DMS79 (cell line): Measurements from ENCODE around the gene HOXC10.

Experiments
- DNase-seq: peaks from one replicate; lab custom pipeline; 2025; lab: John Stamatoyannopoulos, UW

The HOXC10 gene

GRCh38 chr12:53977596-53978445 is 7.1 kb upstream of the HOXC10 start:
- DNase-seq = no peak

DNA sequence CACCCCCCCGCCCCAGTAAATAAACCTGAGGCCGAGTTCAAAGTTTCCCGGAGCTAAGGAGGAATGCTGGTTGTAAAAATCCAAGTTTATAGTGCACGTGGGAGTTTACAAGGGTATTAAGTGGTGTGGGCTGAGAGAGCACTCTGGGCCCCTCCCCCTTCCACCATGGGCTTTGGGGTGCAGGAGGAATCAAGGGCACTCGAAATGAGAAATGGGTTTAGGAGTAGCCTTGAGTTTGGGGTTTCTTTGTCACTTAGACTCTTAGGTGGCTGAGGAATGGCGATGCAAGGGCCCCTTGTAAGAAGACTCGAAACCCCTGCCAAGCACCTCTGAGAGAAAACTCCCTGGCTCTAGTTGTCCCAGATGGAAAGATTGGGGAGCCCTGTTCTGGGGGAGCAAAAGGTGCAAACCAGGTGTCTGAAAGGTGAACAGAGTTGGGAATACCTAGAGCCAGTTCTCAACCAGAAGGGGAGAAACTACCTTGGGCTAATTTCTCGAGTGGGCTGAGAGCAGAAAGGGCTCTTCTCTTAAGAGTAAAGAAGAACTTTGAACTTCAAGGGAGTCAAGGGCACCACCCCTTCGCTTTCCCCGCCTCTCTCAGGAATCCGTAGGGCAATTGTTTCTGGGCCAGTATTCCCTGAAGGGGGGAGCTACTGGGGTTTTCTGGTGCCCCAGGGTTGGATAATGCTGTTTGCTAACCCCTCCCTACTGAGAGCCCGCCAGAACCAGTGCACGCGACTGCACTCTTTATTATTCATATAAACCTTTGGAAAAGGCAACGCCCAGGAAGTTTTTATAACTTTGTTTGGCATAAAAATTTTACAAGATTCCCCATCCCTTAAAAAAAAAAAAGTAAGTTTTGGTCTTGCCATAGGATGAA is 6.2 kb upstream of the HOXC10 start:
- DNase-seq = no peak

DNA sequence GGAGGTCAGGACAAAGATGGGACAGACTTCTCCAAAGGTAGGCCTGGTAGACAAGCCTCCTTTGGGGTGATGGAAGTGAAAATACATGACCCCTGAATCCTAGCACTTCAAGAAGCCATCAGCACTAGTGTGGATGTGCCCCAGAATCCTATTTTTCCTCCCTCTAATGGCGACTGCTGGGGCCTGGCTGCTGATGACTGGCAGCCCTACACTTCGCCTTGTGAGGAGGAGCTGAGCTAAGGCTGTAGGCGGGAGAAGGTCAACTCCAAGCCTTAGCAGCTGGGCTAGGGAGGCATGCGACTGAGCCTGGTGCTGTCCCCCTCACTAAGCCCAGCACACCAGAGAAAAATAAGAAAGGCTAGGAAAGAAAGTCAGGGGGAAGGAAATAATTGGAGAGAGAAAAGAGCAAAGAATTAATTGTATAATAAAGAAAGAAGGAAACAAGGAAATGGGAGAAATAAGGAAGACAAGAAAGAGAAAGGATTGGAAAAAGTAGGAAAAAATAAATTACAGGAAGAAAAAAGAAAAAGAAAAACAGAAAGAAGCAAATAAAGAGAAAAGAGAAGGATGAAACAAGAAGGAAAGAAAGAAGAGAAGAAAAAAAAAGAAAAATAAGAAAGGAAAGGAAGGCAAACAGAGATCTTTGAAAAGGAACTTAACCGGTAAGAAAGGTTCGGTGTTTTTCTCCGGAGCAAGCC is 4.7 kb upstream of the HOXC10 start:
- DNase-seq = no peak

DNA sequence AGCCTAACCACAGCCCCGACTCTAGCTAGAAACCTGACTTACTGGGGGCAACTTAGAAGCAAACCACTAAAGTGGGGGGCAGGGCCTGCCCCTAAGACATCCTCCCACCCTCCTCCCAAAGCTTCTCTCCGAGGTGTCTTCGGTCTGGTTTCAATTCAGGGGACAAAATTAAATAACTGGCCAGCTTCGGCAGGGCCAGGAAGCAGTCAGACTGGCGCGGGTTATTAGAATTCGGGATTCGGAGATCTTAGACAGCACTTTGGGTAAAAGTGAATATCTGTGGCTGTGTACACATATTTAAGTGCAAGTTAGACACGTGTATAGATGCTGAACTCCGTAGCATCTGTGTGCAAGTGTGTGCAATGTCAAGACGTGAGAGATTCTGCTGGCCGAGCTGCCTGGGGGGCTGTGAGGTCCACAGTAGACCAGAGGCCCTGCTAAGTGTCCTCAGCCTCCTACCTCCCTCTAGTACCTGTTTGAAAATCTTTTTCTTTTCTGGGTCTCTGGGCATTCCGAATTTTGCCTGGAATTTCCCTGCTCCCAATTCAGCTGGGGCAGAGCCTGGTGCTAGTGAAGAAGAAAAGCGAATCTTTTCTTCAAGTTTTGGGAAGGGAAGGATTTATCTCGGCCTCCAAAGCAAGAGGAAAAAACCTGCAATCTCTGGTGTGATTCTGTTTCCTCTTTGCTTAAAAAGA is 4.0 kb upstream of the HOXC10 start:
- DNase-seq = no peak

DNA sequence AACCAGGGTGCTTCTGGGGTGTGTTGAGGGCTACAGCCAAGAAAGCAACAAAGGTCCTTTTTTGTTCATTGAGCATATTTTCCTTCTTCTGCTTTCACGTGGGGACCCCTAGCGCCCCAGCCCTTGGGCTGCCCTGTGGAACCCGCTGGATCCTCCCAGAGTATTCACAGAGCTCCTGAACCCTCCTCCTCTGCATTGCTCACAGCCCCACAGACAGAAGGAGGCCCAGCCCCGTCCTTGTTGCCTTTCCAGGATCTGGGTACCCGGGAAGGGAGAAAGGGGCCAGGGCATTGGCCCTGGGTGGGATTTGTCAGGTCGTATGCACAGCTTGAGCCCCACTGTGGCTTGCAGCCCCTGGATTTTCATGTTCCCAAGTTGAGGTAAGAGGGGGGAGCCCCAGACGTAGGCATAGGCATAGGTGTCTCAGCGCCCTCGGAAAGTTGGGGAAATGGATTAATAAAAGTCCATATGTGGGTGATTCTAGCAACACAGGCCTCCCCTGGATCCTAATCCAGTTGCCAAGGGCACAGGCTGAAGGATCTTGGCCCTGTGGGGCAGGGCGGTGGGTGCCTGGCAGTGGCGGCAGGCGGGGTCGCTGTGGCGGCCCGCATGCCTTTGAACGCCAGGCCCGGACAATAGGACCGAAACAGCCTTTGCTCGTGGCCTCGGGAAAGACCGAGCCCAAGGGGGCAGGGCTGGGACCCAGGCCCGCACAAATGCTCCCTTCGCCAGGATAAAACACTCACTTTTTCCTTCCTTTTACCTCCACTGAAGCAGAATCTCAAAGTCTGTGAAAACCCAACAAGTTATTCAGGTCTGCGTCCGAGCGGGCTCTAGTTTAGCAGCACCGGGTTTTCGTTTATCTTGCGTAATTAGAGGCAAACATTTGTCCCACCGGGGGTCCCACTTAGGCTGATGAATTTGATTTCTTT is 3.0 kb upstream of the HOXC10 start:
- no peak for DNase-seq

- DNase-seq = no peak
Measured at GRCh38 chr12:53982648-53983567, 2.0 kb upstream of the HOXC10 start.

- no peak for DNase-seq
Measured at GRCh38 chr12:53983568-53983949, 1.4 kb upstream of the HOXC10 start.

DNA sequence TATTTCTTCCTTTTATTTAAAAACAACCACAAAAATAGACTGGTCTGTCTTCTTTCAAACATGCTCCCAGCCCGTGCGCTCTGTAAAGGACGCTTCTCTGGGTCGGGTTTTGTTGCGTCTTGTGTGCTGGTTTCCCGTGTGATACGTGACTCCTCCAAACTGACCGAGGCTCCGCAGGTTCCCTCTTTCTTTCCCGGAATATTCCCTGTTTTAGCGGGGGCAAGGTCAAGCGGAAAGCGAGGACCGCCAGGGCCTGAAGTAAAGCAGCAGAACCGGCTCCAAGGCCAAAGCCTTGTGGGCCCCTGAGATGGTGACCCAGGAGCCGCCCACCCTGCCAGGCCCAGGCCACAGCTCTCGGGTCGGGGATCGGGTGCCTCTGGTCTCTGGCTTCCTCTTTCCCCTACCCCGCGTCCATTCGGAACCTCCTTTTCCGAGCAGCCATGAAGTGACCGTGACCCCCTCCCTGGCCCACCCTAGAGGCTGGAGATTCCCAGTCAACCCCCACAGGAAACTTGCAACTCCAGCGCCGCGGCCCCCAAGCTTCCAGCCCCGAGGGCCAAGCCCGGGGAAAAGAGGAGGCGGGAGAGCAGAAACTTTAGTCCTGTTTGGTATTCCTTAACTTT is 885 bp upstream of the HOXC10 start:
- DNase-seq = no peak

GRCh38 chr12:53985692-53985993 is 697 bp downstream of the HOXC10 start:
- no peak for DNase-seq

DNA sequence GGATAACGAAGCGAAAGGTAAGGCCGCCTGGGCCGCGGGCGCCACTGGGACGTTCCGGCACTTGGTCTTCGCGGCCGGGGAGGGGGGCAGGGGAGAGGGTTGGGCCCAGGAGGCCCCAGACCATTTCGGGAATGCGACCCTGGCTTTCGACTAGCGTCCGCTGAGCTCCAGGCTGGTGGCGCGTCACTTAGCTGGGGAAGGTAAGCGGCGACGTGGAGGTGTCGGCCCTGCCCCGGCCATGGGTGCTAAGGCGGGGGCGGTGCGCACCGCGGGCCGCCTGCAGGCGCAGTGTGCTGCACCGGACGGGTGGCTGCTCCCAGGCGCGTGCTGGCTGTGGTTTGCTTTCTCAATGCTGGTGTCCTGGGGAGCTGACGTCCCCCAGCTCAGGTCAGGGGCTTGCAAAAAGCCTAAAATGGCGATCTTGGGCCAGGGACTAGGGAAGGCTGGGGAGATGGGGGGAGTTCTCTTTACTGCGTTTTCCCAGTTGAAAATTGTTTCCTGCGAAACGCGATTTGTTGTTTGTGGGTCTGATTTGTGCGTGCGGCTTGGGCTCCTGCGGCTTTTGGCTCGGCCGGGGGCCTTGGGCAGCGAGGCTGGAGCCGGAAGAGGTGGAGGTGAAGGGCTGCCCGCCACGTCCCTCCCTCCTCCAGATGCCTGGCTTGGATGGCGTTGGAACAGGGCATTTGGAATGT is 1.2 kb downstream of the HOXC10 start:
- no peak for DNase-seq

DNA sequence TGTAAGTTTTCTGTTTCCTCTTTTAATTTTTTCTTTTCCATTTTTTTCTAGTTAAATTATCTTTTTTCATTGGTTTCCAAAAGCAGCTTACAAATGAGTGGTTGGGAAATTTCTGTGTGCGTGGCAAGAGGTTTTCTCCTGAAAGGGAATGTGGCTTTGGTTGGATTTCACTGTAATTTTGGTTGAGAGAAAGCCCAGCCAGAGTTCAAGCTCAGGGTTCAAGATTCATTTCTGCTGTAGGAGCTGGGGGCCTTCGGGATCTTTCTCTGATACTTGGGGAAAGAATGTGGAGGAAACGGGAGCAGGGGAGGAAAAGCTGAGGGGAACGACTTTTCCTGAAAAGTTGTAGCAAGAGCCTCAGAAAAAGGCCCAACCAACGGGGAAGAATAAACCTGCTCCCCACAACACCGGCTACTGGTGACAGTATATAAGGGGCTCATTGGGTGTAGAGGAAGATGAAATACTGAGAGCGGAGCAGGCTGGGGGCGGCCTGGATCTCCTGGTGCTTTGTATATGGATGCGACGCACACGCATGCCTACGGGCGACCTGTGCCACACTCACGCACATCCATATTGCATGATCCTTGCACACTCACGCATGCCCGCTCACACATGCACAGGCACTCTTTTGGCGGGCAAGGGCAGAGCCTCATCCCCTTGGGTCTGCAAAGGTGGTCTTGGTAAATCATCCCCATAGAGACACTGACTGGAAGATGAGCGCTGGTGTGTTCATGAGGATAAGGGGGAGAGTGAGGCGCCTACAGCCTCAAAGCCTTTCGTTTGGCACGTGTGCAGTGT is 1.9 kb downstream of the HOXC10 start:
- DNase-seq = no peak

GRCh38 chr12:53987787-53988230 is 2.9 kb downstream of the HOXC10 start:
- no peak for DNase-seq

DNA sequence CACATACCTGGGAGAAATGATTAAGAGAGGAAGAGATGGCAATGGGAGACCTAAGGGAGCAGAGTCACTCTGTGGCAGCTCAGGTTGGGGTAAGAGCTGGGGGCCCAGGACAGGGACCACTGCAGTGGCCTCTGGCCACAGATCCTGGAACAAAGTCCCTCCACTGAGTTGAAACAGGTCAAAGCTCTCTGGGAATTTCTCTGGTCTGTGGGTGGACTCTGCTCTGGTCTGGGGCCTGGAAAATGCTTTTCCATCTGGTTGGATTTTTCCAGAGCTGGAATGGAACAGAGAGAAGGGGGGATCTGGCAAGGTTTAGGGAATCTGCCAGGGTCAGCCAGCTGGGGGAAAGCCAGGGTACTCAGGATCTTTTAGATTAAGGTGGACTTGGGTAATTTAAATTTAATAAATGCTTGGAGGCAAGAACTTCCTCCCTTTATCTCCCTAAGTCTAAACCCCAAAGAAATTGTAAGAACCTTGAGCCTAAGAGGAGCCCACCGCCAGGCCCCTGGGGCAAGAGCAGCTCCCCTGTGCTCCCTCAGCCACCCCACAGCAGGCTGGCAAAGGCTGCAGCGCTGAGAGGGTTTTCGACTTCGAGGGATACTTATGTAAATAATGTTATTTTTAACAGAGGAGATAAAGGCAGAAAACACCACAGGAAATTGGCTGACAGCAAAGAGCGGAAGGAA is 3.7 kb downstream of the HOXC10 start:
- no peak for DNase-seq

- DNase-seq = no peak
Measured at GRCh38 chr12:53989227-53990113, 4.5 kb downstream of the HOXC10 start.

- no peak for DNase-seq
Measured at GRCh38 chr12:53990311-53991076, 5.5 kb downstream of the HOXC10 start.

GRCh38 chr12:53991077-53991460 is 6.1 kb downstream of the HOXC10 start:
- no peak for DNase-seq
